ENCODE results near the gene FDX2. TPM values are rescaled to one million over a fixed set of nuclear protein-coding genes. Genes with fewer than 3 reads are reported as not detected.

FDX2 gene
- total RNA-seq (10 to 100 TPM; 15.0 to 30.4 TPM), polyA plus RNA-seq (ENCODE audit: insufficient read length in 2 of 2) (10 to 100 TPM; 37.3 to 45.3 TPM)
- long read RNA-seq, donor 1, transcript FDX2-202 (5 exons, 1,012 nt): minor isoform, 17 of 38 reads
- long read RNA-seq, donor 1, transcript FDX2-203 (4 exons, 635 nt): major isoform, 19 of 38 reads
- long read RNA-seq, donor 1, partial matches to known transcripts: 0 of 38 reads
- long read RNA-seq, donor 1, other reads (novel, unspliced or antisense): 0 of 38 reads
- long read RNA-seq, donor 2, transcript FDX2-202 (5 exons, 1,012 nt): major isoform, 8 of 12 reads
- long read RNA-seq, donor 2, partial matches to known transcripts: 0 of 12 reads
- long read RNA-seq, donor 2, other reads (novel, unspliced or antisense): 0 of 12 reads
- long read RNA-seq, donor 3, transcript FDX2-202 (5 exons, 1,012 nt): major isoform, 9 of 16 reads
- long read RNA-seq, donor 3, partial matches to known transcripts: 5 of 16 reads
- long read RNA-seq, donor 3, other reads (novel, unspliced or antisense): 0 of 16 reads
- long read RNA-seq, donor 4, transcript FDX2-202 (5 exons, 1,012 nt): major isoform, 21 of 30 reads
- long read RNA-seq, donor 4, transcript FDX2-203 (4 exons, 635 nt): minor isoform, 7 of 30 reads
- long read RNA-seq, donor 4, partial matches to known transcripts: 0 of 30 reads
- long read RNA-seq, donor 4, other reads (novel, unspliced or antisense): 0 of 30 reads

- Histone ChIP-seq H3K27me3 (ENCODE audit: control insufficient read depth, insufficient read depth, low read length) (no peaks in the 10 kb centered on the region), H3K9me3 (ENCODE audit: control insufficient read depth, insufficient read depth, low read length) (no peaks in the 10 kb centered on the region), H3K4me1 (ENCODE audit: control insufficient read depth, insufficient read depth, low read length) (peaks cover 14% of the 10 kb centered on the region), H3K4me3 (ENCODE audit: low read depth, low read length) (peak within 1 kb of the TSS; percentile 79), H3K36me3 (ENCODE audit: control insufficient read depth, insufficient read depth, low read length) (peaks cover 53% of the 10 kb centered on the region), H3K27ac (ENCODE audit: low read depth, low read length) (no peak within 1 kb of the TSS)
- peak; percentile 59 to 97 (median 84) for DNase-seq (ENCODE audit: low read depth in 4 of 6, low spot score in 6 of 6)
- under 1% methylated on average over 51 of the region's 55 CpGs for WGBS (ENCODE audit: insufficient coverage)
These were observed at the start of gene FDX2 for GRCh38 chr19:10315335-10316214. TSS of gene FDX2 (minus strand) at chr19:10316015. CDS start at chr19:10315996, 19 bp downstream.

GRCh38 chr19:10365518-10365917, 49.7 kb upstream of the FDX2 start:
- no peaks in the 10 kb centered on the region for H3K4me1 ChIP-seq (ENCODE audit: control insufficient read depth, insufficient read depth, low read length)
- H3K9me3 ChIP-seq (ENCODE audit: control insufficient read depth, insufficient read depth, low read length): no peaks in the 10 kb centered on the region
- no peaks in the 10 kb centered on the region for H3K27me3 ChIP-seq (ENCODE audit: control insufficient read depth, insufficient read depth, low read length)
- no peak overlapping the region for H3K27ac ChIP-seq (ENCODE audit: low read depth, low read length)
- H3K4me3 ChIP-seq (ENCODE audit: low read depth, low read length): no peak overlapping the region
- peaks cover 89% of the 10 kb centered on the region for H3K36me3 ChIP-seq (ENCODE audit: control insufficient read depth, insufficient read depth, low read length)
- DNase-seq (ENCODE audit: low read depth in 4 of 6, low spot score in 6 of 6): no peak
- 97% methylated on average over 23 of the region's 23 CpGs for WGBS (ENCODE audit: insufficient coverage)

DNA sequence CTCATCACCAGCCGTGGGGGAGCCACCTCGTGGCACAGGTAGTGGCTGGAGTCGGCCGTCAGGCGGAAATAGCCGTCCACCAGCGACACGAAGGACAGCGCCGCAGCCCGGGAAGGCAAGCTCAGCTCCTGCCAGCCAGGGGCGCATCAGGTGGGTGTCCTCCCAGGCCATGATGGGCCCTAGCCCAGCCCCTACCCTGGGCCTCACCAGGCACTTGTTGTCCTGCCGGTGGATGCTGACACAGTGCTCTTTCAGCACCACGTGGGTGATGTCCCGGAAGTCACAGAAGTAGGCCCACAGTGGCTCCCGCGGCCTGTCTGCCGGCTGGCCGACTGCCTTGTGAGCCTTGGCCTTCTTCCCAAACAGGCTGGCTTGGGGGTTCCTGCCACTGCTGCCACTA, 48.8 kb upstream of the FDX2 start:
- H3K4me1 ChIP-seq (ENCODE audit: control insufficient read depth, insufficient read depth, low read length): no peaks in the 10 kb centered on the region
- H3K9me3 ChIP-seq (ENCODE audit: control insufficient read depth, insufficient read depth, low read length): no peaks in the 10 kb centered on the region
- 85% methylated on average over 19 of the region's 19 CpGs for WGBS (ENCODE audit: insufficient coverage)
- peaks cover 90% of the 10 kb centered on the region for H3K36me3 ChIP-seq (ENCODE audit: control insufficient read depth, insufficient read depth, low read length)
- no peak for DNase-seq (ENCODE audit: low read depth in 4 of 6, low spot score in 6 of 6)
- H3K27ac ChIP-seq (ENCODE audit: low read depth, low read length): no peak overlapping the region
- no peaks in the 10 kb centered on the region for H3K27me3 ChIP-seq (ENCODE audit: control insufficient read depth, insufficient read depth, low read length)
- H3K4me3 ChIP-seq (ENCODE audit: low read depth, low read length): no peak overlapping the region

GRCh38 chr19:10363789-10364281, 48.0 kb upstream of the FDX2 start:
- DNase-seq (ENCODE audit: low read depth in 4 of 6, low spot score in 6 of 6): no peak
- WGBS (ENCODE audit: insufficient coverage): 95% methylated on average over 10 of the region's 12 CpGs

DNA sequence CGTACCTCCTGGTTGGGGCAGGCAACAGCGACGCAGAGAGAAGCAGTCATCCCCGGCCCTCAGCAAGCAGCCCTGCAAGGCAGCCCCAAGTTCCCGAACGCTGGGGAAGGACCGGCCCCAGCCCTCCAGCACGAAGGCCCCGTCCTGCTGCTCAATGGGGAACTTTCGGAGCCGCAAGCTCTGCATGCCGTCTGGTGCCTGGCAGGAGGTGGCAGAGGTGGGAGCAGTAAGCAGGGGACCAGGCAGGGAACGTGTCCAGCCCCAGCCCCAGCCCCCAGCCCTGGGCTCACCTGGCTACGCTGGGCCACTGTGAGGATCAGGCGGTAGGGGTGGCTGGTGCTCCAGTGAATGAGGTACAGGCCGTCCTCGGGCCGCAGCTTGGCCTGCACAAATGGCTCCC, 46.4 kb upstream of the FDX2 start:
- no peaks in the 10 kb centered on the region for H3K9me3 ChIP-seq (ENCODE audit: control insufficient read depth, insufficient read depth, low read length)
- H3K36me3 ChIP-seq (ENCODE audit: control insufficient read depth, insufficient read depth, low read length): peaks cover 92% of the 10 kb centered on the region
- no peaks in the 10 kb centered on the region for H3K27me3 ChIP-seq (ENCODE audit: control insufficient read depth, insufficient read depth, low read length)
- WGBS (ENCODE audit: insufficient coverage): 95% methylated on average over 16 of the region's 18 CpGs
- H3K27ac ChIP-seq (ENCODE audit: low read depth, low read length): no peak overlapping the region
- no peaks in the 10 kb centered on the region for H3K4me1 ChIP-seq (ENCODE audit: control insufficient read depth, insufficient read depth, low read length)
- no peak for DNase-seq (ENCODE audit: low read depth in 4 of 6, low spot score in 6 of 6)
- no peak overlapping the region for H3K4me3 ChIP-seq (ENCODE audit: low read depth, low read length)

More at GRCh38 chr19:10363789-10364281, 48.0 kb upstream of the FDX2 start:
- no peak overlapping the region for H3K27ac ChIP-seq (ENCODE audit: low read depth, low read length)
- H3K36me3 ChIP-seq (ENCODE audit: control insufficient read depth, insufficient read depth, low read length): peaks cover 90% of the 10 kb centered on the region
- no peak overlapping the region for H3K4me3 ChIP-seq (ENCODE audit: low read depth, low read length)
- no peaks in the 10 kb centered on the region for H3K4me1 ChIP-seq (ENCODE audit: control insufficient read depth, insufficient read depth, low read length)
- no peaks in the 10 kb centered on the region for H3K9me3 ChIP-seq (ENCODE audit: control insufficient read depth, insufficient read depth, low read length)
- H3K27me3 ChIP-seq (ENCODE audit: control insufficient read depth, insufficient read depth, low read length): no peaks in the 10 kb centered on the region

DNA sequence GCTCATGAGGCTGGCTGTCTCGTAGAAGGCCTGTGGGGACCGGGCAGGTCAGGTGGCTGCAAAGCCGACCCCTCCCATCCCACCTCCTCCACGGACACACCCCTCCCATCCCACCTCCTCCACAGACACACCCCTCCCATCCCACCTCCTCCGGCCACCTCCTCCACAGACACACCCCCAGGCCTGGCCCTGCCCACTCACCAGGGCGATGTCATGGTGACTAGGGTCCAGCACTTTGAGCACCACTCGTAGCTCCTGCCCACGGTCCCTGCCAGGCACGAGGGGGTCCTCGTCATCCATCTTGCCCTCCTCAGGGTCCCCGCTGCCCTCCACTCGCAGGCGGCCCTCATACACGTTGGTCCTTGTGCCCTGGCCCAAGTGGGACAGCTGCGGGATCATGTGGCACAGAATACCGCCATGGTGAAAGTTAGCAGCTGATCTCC, 45.8 kb upstream of the FDX2 start:
- Histone ChIP-seq H3K27me3 (ENCODE audit: control insufficient read depth, insufficient read depth, low read length) (no peaks in the 10 kb centered on the region), H3K27ac (ENCODE audit: low read depth, low read length) (no peak overlapping the region), H3K36me3 (ENCODE audit: control insufficient read depth, insufficient read depth, low read length) (peaks cover 98% of the 10 kb centered on the region), H3K9me3 (ENCODE audit: control insufficient read depth, insufficient read depth, low read length) (no peaks in the 10 kb centered on the region), H3K4me3 (ENCODE audit: low read depth, low read length) (no peak overlapping the region), H3K4me1 (ENCODE audit: control insufficient read depth, insufficient read depth, low read length) (no peaks in the 10 kb centered on the region)
- DNase-seq (ENCODE audit: low read depth in 4 of 6, low spot score in 6 of 6): no peak
- WGBS (ENCODE audit: insufficient coverage): 92% methylated on average over 15 of the region's 16 CpGs

DNA sequence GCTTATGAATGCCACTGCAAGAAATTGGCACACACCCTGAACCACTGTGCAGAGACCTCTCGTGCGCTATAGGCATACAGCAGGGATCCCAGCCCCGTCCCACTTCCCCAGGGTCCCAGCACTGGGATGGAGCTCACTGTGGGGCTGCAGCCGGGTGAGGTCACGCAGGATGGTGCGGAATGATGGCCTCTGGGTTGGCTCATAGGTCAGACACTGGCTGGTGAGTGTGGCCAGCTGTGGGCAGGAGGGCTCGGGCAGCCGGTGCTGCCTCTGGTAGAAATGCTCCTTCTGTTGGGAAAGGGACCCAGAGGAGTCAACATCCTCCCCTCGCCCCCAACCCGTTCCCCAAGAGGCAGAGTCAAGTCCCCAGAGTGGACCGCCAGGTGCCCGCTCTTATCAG, 40.6 kb upstream of the FDX2 start:
- H3K36me3 ChIP-seq (ENCODE audit: control insufficient read depth, insufficient read depth, low read length): peaks cover 89% of the 10 kb centered on the region
- DNase-seq (ENCODE audit: low read depth in 4 of 6, low spot score in 6 of 6): no peak

GRCh38 chr19:10353793-10354391, 38.1 kb upstream of the FDX2 start:
- peak in 3 of 6 donors; percentile 37 to 96 (median 89) for DNase-seq (ENCODE audit: low read depth in 4 of 6, low spot score in 6 of 6)
- Histone ChIP-seq H3K27me3 (ENCODE audit: control insufficient read depth, insufficient read depth, low read length) (no peaks in the 10 kb centered on the region), H3K36me3 (ENCODE audit: control insufficient read depth, insufficient read depth, low read length) (peaks cover 79% of the 10 kb centered on the region), H3K9me3 (ENCODE audit: control insufficient read depth, insufficient read depth, low read length) (no peaks in the 10 kb centered on the region), H3K4me3 (ENCODE audit: low read depth, low read length) (no peak overlapping the region), H3K4me1 (ENCODE audit: control insufficient read depth, insufficient read depth, low read length) (peaks cover 19% of the 10 kb centered on the region), H3K27ac (ENCODE audit: low read depth, low read length) (peak overlapping the region; percentile 33)
- WGBS (ENCODE audit: insufficient coverage): 40% methylated on average over 32 of the region's 32 CpGs

More for the DNA sequence above, 40.6 kb upstream of the FDX2 start:
- Histone ChIP-seq H3K9me3 (ENCODE audit: control insufficient read depth, insufficient read depth, low read length) (no peaks in the 10 kb centered on the region), H3K27me3 (ENCODE audit: control insufficient read depth, insufficient read depth, low read length) (no peaks in the 10 kb centered on the region), H3K4me3 (ENCODE audit: low read depth, low read length) (no peak overlapping the region), H3K4me1 (ENCODE audit: control insufficient read depth, insufficient read depth, low read length) (peaks cover 19% of the 10 kb centered on the region), H3K27ac (ENCODE audit: low read depth, low read length) (no peak overlapping the region)
- 97% methylated on average over 12 of the region's 12 CpGs for WGBS (ENCODE audit: insufficient coverage)
